HepG2 (cell line): ENCODE data around the gene CCNL1. TPM values are rescaled to one million over a fixed set of nuclear protein-coding genes. Genes with fewer than 3 reads are reported as not detected.

ENCODE experiments used
- ATF3 ChIP-seq: sonication (generic); formaldehyde crosslinking; IDR thresholded peaks from 2 replicates; pipeline ENCODE4 v1.4.0; 2020; ENCODE audit warnings: missing genetic modification reagents
- NFYB ChIP-seq: sonication (generic); formaldehyde crosslinking; IDR thresholded peaks from 2 replicates; pipeline ENCODE4 v1.4.0; 2020; ENCODE audit warnings: missing genetic modification reagents
- NONO ChIP-seq, 2 experiments: fragments of 450-650 bp in 1 of 2; sonication (generic) in 1 of 2; formaldehyde crosslinking in 1 of 2; IDR thresholded peaks in 1 of 2; conservative IDR thresholded peaks in 1 of 2; 2 replicates each; pipeline versions ENCODE4 v1.6.1 to v1.8.0; 2017 to 2022; ENCODE audit warnings: mild to moderate bottlenecking in 1 of 2, missing genetic modification reagents in 1 of 2, moderate library complexity in 1 of 2
- POLR2A ChIP-seq, 2 experiments: IDR thresholded peaks; 2 replicates each; pipeline ENCODE4 v1.6.1; 2011; ENCODE audit warnings: low read depth in 2 of 2, low read length in 2 of 2, mild to moderate bottlenecking in 1 of 2, moderate library complexity in 1 of 2; ENCODE audit not compliant: insufficient read depth in 1 of 2
- RERE ChIP-seq: IDR thresholded peaks from 2 replicates; pipeline ENCODE4 v1.6.1; 2016; ENCODE audit warnings: low read depth, missing genetic modification reagents, missing compliant biosample characterization
- ZKSCAN1 ChIP-seq: fragments of 150-350 bp; IDR thresholded peaks from 2 replicates; pipeline ENCODE4 v1.6.1; 2014; ENCODE audit warnings: low read length
- polyA plus RNA-seq, 8 experiments: library from polyadenylated mRNA; depleted of rRNA in 3 of 8; stranded (reverse) in 7 of 8; unstranded in 1 of 8; fragments of >200 nt; fragmentation: Illumina TruSeq in 4 of 8; extraction: Trizol in 4 of 8; gene quantifications; 2 replicates each; pipeline versions ENCODE4 v1.2.1 to v1.2.3, GENCODE V29; 2011 to 2016; ENCODE audit warnings: low read depth in 4 of 8, missing spikeins in 1 of 8, mixed read lengths in 1 of 8; ENCODE audit not compliant: insufficient read depth in 1 of 8
- total RNA-seq, 5 experiments: library from RNA; depleted of rRNA; stranded (reverse); fragments of >200 nt; fragmentation: Illumina TruSeq; extraction: Trizol; gene quantifications; 2 replicates each; pipeline ENCODE4 v1.2.3, GENCODE V29; 2016; ENCODE audit warnings: low read depth in 1 of 5
- TF ChIP-seq, protein P1 (sequence below): sonication (generic); formaldehyde crosslinking; IDR thresholded peaks from 2 replicates; pipeline ENCODE4 v1.4.0; 2020; ENCODE audit warnings: missing genetic modification reagents

The CCNL1 gene
- total and polyA plus RNA-seq, 2 of the 13 experiments (the other 11 are each of a cell fraction or from before 2014, with no cell fraction given): 151 to 303 TPM

DNA sequence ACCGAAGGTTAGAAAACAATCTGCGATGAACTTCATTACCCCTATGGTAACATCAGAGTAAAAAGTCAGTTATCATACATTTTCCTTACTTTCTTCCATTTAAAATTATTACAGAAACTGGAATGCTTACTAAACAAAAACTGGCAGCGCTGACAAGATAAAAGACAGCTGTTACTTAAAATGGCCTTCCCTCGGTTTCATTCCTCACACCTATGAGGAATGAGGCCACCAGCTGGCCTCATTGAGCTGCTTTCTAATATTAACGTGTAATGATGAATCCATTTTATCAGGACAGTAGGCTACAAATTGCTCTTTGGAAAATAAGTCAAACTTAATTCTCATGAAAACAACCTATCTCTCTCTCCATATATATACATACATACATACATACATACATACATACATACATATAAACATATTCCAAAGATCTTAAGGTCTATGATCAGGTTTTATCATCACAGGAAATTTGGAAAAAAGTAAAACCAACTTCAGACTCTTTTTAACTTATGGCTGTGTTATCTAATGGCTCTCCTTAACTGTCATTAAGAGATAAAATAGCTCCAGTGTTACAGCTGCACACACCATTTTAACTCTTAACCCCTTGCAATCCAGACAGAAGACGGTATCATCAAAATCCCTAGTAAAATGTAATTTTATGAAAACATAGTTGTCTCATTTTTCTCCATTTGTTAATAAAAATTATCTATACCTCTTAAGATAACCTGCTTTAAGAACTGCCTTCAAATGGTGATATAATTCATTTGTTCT, 5.2 kb downstream of the CCNL1 start (continued):
- TF ChIP-seq ZKSCAN1: no peak
- 0 out of 4 replicates have a peak, but pooled peaks of 1 of the 2 experiments have one; percentile 6 for TF ChIP-seq POLR2A (IDR thresholded peaks at IDR 0.05; ENCODE audit: insufficient read depth in 1 of 2, low read depth in 2 of 2, low read length in 2 of 2)
- no peak for TF ChIP-seq NONO (IDR thresholded peaks at IDR 0.05)
- no peak for TF ChIP-seq NONO (CRISPR knock-in tag; conservative IDR thresholded peaks at IDR 0.05)
- no peak for TF ChIP-seq ATF3
- no peak for TF ChIP-seq RERE (CRISPR knock-in tag)
- TF ChIP-seq NFYB (CRISPR knock-in tag): no peak
- TF ChIP-seq, protein P1, sequence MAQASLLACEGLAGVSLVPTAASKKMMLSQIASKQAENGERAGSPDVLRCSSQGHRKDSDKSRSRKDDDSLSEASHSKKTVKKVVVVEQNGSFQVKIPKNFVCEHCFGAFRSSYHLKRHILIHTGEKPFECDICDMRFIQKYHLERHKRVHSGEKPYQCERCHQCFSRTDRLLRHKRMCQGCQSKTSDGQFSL: no peak
